ENCODE data around the gene ST8SIA2. TPM values are rescaled to one million over a fixed set of nuclear protein-coding genes. Genes with fewer than 3 reads are reported as not detected.

Gene ST8SIA2
- total RNA-seq, 1 experiment from 2014 or later: 2.9 TPM

DNA sequence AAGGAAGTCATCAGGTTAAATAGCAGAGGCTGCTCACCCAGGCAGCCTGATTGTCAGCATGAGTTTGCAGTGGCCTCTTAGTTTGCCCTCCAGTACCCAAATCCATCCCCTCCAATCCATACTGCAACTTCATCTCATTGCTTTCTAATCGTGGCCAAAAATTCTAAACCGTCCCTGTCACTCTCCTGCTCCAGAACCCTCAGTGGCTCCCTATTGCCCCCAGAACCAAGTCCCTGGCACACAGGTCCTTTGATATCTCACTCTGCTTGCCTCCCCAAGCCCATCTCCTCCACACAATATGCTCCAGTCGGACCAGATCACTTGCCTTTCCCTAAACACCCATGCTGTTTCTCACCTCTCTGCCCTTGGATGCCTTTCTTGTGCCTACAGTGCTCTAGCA is 49.7 kb downstream of the ST8SIA2 start:
- TF ChIP-seq, protein P1, sequence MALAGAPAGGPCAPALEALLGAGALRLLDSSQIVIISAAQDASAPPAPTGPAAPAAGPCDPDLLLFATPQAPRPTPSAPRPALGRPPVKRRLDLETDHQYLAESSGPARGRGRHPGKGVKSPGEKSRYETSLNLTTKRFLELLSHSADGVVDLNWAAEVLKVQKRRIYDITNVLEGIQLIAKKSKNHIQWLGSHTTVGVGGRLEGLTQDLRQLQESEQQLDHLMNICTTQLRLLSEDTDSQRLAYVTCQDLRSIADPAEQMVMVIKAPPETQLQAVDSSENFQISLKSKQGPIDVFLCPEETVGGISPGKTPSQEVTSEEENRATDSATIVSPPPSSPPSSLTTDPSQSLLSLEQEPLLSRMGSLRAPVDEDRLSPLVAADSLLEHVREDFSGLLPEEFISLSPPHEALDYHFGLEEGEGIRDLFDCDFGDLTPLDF (CRISPR knock-in tag; IDR thresholded peaks at IDR 0.05): no peak
- TF ChIP-seq, protein P2, sequence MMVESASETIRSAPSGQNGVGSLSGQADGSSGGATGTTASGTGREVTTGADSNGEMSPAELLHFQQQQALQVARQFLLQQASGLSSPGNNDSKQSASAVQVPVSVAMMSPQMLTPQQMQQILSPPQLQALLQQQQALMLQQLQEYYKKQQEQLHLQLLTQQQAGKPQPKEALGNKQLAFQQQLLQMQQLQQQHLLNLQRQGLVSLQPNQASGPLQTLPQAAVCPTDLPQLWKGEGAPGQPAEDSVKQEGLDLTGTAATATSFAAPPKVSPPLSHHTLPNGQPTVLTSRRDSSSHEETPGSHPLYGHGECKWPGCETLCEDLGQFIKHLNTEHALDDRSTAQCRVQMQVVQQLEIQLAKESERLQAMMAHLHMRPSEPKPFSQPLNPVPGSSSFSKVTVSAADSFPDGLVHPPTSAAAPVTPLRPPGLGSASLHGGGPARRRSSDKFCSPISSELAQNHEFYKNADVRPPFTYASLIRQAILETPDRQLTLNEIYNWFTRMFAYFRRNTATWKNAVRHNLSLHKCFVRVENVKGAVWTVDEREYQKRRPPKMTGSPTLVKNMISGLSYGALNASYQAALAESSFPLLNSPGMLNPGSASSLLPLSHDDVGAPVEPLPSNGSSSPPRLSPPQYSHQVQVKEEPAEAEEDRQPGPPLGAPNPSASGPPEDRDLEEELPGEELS (CRISPR knock-in tag; IDR thresholded peaks at IDR 0.05): no peak
- TF ChIP-seq, protein P3, sequence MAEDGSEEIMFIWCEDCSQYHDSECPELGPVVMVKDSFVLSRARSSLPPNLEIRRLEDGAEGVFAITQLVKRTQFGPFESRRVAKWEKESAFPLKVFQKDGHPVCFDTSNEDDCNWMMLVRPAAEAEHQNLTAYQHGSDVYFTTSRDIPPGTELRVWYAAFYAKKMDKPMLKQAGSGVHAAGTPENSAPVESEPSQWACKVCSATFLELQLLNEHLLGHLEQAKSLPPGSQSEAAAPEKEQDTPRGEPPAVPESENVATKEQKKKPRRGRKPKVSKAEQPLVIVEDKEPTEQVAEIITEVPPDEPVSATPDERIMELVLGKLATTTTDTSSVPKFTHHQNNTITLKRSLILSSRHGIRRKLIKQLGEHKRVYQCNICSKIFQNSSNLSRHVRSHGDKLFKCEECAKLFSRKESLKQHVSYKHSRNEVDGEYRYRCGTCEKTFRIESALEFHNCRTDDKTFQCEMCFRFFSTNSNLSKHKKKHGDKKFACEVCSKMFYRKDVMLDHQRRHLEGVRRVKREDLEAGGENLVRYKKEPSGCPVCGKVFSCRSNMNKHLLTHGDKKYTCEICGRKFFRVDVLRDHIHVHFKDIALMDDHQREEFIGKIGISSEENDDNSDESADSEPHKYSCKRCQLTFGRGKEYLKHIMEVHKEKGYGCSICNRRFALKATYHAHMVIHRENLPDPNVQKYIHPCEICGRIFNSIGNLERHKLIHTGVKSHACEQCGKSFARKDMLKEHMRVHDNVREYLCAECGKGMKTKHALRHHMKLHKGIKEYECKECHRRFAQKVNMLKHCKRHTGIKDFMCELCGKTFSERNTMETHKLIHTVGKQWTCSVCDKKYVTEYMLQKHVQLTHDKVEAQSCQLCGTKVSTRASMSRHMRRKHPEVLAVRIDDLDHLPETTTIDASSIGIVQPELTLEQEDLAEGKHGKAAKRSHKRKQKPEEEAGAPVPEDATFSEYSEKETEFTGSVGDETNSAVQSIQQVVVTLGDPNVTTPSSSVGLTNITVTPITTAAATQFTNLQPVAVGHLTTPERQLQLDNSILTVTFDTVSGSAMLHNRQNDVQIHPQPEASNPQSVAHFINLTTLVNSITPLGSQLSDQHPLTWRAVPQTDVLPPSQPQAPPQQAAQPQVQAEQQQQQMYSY (CRISPR knock-in tag; IDR thresholded peaks at IDR 0.05): no peak
- TF ChIP-seq, protein P4, sequence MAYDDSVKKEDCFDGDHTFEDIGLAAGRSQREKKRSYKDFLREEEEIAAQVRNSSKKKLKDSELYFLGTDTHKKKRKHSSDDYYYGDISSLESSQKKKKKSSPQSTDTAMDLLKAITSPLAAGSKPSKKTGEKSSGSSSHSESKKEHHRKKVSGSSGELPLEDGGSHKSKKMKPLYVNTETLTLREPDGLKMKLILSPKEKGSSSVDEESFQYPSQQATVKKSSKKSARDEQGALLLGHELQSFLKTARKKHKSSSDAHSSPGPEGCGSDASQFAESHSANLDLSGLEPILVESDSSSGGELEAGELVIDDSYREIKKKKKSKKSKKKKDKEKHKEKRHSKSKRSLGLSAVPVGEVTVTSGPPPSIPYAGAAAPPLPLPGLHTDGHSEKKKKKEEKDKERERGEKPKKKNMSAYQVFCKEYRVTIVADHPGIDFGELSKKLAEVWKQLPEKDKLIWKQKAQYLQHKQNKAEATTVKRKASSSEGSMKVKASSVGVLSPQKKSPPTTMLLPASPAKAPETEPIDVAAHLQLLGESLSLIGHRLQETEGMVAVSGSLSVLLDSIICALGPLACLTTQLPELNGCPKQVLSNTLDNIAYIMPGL (CRISPR knock-in tag; IDR thresholded peaks at IDR 0.05): no peak
- TF ChIP-seq, protein P5, sequence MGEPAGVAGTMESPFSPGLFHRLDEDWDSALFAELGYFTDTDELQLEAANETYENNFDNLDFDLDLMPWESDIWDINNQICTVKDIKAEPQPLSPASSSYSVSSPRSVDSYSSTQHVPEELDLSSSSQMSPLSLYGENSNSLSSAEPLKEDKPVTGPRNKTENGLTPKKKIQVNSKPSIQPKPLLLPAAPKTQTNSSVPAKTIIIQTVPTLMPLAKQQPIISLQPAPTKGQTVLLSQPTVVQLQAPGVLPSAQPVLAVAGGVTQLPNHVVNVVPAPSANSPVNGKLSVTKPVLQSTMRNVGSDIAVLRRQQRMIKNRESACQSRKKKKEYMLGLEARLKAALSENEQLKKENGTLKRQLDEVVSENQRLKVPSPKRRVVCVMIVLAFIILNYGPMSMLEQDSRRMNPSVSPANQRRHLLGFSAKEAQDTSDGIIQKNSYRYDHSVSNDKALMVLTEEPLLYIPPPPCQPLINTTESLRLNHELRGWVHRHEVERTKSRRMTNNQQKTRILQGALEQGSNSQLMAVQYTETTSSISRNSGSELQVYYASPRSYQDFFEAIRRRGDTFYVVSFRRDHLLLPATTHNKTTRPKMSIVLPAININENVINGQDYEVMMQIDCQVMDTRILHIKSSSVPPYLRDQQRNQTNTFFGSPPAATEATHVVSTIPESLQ (CRISPR knock-in tag; IDR thresholded peaks at IDR 0.05): no peak
- H3K27me3 Mint-ChIP-seq (ENCODE audit: low read depth): no peaks in the 10 kb centered on the region; the same call in 1 of the 2 replicates
- no peak overlapping the region for H3K4me3 Mint-ChIP-seq
- no peaks in the 10 kb centered on the region for H3K36me3 Mint-ChIP-seq
- no peak overlapping the region for H3K27ac Mint-ChIP-seq
- DNase-seq (ENCODE audit: low spot score) (no peak), ATAC-seq (no peak)
- ChIA-PET CTCF (no interaction called here), POLR2A (no interaction called here)
- H3K9me3 Mint-ChIP-seq: no peaks in the 10 kb centered on the region
- H3K4me1 Mint-ChIP-seq: no peaks in the 10 kb centered on the region

DNA sequence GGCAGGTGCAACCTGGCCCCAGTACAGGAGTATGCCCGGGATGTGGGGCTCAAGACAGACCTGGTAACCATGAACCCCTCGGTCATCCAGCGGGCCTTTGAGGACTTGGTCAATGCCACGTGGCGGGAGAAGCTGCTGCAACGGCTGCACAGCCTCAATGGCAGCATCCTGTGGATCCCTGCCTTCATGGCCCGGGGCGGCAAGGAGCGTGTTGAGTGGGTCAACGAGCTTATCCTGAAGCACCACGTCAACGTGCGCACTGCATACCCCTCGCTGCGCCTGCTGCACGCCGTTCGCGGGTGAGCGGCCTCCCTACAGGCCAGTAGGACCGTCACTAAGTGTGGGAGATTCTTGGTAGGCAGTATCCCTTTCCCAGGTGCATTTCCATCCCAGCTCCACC is 51.0 kb downstream of the ST8SIA2 start:
- no peaks in the 10 kb centered on the region; the same call in 1 of the 2 replicates for H3K27me3 Mint-ChIP-seq (ENCODE audit: low read depth)
- H3K4me3 Mint-ChIP-seq: no peak overlapping the region
- ChIA-PET CTCF (no interaction called here), POLR2A (no interaction called here)
- H3K27ac Mint-ChIP-seq: no peak overlapping the region
- no peaks in the 10 kb centered on the region for H3K4me1 Mint-ChIP-seq
- no peaks in the 10 kb centered on the region for H3K9me3 Mint-ChIP-seq
- no peaks in the 10 kb centered on the region for H3K36me3 Mint-ChIP-seq
- no peak for ATAC-seq
- no peak for DNase-seq (ENCODE audit: low spot score)
- TF ChIP-seq, protein P6, sequence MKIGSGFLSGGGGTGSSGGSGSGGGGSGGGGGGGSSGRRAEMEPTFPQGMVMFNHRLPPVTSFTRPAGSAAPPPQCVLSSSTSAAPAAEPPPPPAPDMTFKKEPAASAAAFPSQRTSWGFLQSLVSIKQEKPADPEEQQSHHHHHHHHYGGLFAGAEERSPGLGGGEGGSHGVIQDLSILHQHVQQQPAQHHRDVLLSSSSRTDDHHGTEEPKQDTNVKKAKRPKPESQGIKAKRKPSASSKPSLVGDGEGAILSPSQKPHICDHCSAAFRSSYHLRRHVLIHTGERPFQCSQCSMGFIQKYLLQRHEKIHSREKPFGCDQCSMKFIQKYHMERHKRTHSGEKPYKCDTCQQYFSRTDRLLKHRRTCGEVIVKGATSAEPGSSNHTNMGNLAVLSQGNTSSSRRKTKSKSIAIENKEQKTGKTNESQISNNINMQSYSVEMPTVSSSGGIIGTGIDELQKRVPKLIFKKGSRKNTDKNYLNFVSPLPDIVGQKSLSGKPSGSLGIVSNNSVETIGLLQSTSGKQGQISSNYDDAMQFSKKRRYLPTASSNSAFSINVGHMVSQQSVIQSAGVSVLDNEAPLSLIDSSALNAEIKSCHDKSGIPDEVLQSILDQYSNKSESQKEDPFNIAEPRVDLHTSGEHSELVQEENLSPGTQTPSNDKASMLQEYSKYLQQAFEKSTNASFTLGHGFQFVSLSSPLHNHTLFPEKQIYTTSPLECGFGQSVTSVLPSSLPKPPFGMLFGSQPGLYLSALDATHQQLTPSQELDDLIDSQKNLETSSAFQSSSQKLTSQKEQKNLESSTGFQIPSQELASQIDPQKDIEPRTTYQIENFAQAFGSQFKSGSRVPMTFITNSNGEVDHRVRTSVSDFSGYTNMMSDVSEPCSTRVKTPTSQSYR (CRISPR knock-in tag; IDR thresholded peaks at IDR 0.05): no peak
- TF ChIP-seq ESRRA (CRISPR knock-in tag; IDR thresholded peaks at IDR 0.05; ENCODE audit: borderline replicate concordance) (no peak), JAZF1 (CRISPR knock-in tag; IDR thresholded peaks at IDR 0.05) (no peak), SOX15 (CRISPR knock-in tag; IDR thresholded peaks at IDR 0.05) (no peak), HMGA2 (CRISPR knock-in tag; IDR thresholded peaks at IDR 0.05) (no peak), MXD4 (CRISPR knock-in tag; IDR thresholded peaks at IDR 0.05; ENCODE audit: borderline replicate concordance) (no peak), TEAD4 (CRISPR knock-in tag; IDR thresholded peaks at IDR 0.05) (no peak), ZNF138 (CRISPR knock-in tag; conservative IDR thresholded peaks at IDR 0.05) (no peak), SMAD3 (CRISPR knock-in tag; IDR thresholded peaks at IDR 0.05; ENCODE audit: borderline replicate concordance) (no peak)
- TF ChIP-seq, protein P7, sequence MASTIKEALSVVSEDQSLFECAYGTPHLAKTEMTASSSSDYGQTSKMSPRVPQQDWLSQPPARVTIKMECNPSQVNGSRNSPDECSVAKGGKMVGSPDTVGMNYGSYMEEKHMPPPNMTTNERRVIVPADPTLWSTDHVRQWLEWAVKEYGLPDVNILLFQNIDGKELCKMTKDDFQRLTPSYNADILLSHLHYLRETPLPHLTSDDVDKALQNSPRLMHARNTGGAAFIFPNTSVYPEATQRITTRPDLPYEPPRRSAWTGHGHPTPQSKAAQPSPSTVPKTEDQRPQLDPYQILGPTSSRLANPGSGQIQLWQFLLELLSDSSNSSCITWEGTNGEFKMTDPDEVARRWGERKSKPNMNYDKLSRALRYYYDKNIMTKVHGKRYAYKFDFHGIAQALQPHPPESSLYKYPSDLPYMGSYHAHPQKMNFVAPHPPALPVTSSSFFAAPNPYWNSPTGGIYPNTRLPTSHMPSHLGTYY (CRISPR knock-in tag; IDR thresholded peaks at IDR 0.05): no peak
- TF ChIP-seq, protein P8, sequence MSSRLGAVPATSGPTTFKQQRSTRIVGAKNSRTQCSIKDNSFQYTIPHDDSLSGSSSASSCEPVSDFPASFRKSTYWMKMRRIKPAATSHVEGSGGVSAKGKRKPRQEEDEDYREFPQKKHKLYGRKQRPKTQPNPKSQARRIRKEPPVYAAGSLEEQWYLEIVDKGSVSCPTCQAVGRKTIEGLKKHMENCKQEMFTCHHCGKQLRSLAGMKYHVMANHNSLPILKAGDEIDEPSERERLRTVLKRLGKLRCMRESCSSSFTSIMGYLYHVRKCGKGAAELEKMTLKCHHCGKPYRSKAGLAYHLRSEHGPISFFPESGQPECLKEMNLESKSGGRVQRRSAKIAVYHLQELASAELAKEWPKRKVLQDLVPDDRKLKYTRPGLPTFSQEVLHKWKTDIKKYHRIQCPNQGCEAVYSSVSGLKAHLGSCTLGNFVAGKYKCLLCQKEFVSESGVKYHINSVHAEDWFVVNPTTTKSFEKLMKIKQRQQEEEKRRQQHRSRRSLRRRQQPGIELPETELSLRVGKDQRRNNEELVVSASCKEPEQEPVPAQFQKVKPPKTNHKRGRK (CRISPR knock-in tag; IDR thresholded peaks at IDR 0.05; ENCODE audit: borderline replicate concordance): no peak
- TF ChIP-seq, protein P9, sequence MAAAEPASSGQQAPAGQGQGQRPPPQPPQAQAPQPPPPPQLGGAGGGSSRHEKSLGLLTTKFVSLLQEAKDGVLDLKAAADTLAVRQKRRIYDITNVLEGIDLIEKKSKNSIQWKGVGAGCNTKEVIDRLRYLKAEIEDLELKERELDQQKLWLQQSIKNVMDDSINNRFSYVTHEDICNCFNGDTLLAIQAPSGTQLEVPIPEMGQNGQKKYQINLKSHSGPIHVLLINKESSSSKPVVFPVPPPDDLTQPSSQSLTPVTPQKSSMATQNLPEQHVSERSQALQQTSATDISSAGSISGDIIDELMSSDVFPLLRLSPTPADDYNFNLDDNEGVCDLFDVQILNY (CRISPR knock-in tag; IDR thresholded peaks at IDR 0.05): no peak

Data from WTC11 (cell line).